DND-41 (cell line): ENCODE results near the gene GALNT13.

Experiments
- CTCF ChIP-seq: IDR thresholded peaks from 2 replicates; pipeline ENCODE4 v1.5.1; 2012; ENCODE audit warnings: borderline replicate concordance, low read length, moderate library complexity, mild to moderate bottlenecking; ENCODE audit not compliant: poor library complexity, severe bottlenecking; ENCODE audit errors: extremely low read depth
- EZH2 ChIP-seq: IDR thresholded peaks from 3 replicates; pipeline ENCODE4 v1.6.1; 2012; ENCODE audit warnings: borderline replicate concordance, low read depth, mild to moderate bottlenecking, moderate library complexity, low read length, inconsistent platforms; ENCODE audit not compliant: severe bottlenecking

DNA sequence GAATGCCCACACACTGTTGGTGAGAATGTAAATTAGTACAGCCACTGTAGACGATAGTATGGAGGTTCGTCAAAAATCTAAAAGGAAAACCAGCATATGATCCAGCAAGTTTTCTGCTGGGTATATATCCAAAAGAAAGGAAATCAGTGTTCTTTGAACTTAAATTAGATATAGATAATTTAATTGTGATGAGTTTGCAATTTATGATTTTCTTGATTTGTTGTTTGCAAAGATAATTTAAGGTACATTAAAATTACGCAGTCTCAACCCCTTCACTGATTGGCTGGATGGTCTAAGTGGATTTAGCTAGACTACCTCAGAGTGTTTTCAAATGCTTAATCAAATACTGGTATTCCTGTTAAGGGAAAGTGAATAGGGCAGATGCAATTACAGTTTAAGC lies 302.2 kb downstream of the GALNT13 start:
- TF ChIP-seq CTCF, result no peak
- no peak for TF ChIP-seq EZH2
